Left lung (tissue), 10 donors: ENCODE measurements around the gene MIX23. TPM values are rescaled to one million over a fixed set of nuclear protein-coding genes. Genes with fewer than 3 reads are reported as not detected.

Experiments
- ATAC-seq: fragments of 200-7000 bp; cut with Tn5 transposase; one replicate; pipeline ENCODE4 v1.9.1; 2020; ENCODE audit warnings: moderate library complexity
- DNase-seq, 4 donors: peaks; one replicate each; pipeline ENCODE4 v3.0.0-alpha.2; 2013 to 2020
- H3K27ac ChIP-seq, 2 donors: fragments of 200-600 bp; sonication (generic) in 1 of 2; one replicate each; pipeline versions ENCODE4 v1.5.0 to v1.8.0; 2020 to 2021
- H3K27me3 ChIP-seq, 2 donors: fragments of 200-600 bp; sonication (generic) in 1 of 2; one replicate each; pipeline versions ENCODE4 v1.5.0 to v1.8.0; 2020 to 2021
- H3K36me3 ChIP-seq, 2 donors: fragments of 200-600 bp; sonication (generic) in 1 of 2; one replicate each; pipeline versions ENCODE4 v1.5.0 to v1.8.0; 2020 to 2021
- H3K4me1 ChIP-seq, 2 donors: fragments of 200-600 bp; one replicate each; pipeline ENCODE4 v1.8.0; 2021
- H3K4me3 ChIP-seq, 2 donors: fragments of 200-600 bp; sonication (generic) in 1 of 2; one replicate each; pipeline versions ENCODE4 v1.5.0 to v1.8.0; 2020 to 2021; ENCODE audit warnings: mild to moderate bottlenecking in 1 of 2
- H3K9me3 ChIP-seq, 2 donors: fragments of 200-600 bp; sonication (generic) in 1 of 2; one replicate each; pipeline versions ENCODE4 v1.5.0 to v1.8.0; 2020 to 2021
- intact Hi-C, 2 donors: fragments of 100-400 bp; cut with DNase I; formaldehyde crosslinking; loops; one replicate each; pipeline versions ENCODE4 v1.11.2 to v1.14.2; 2022
- polyA plus RNA-seq, 6 donors: library from polyadenylated mRNA; unstranded; fragments of 120-200 nt; gene quantifications; one replicate each; pipeline ENCODE4 v1.2.1, GENCODE V29; 2013; ENCODE audit not compliant: insufficient read length in 6 of 6
- total RNA-seq, 2 donors: library from RNA; stranded (reverse); fragmentation: NEBNext Ultra II Directional; extraction: Animal tissue kit (Norgen Biotek cat#: 25700); gene quantifications; one replicate each; pipeline ENCODE4 v1.2.1, GENCODE V29; 2021
- TF ChIP-seq, protein P1 (sequence below), 2 donors: fragments of 200-600 bp; sonication (generic) in 1 of 2; IDR thresholded peaks; one replicate each; pipeline versions ENCODE4 v1.5.0 to v1.8.0; 2021; ENCODE audit warnings: antibody characterized with exemption in 2 of 2
- donor health status: DM: no; HTN: yes; CAD: no.
- donor health status: DM: no; HTN: no; CAD: no.

MIX23 gene
- total and polyA plus RNA-seq, 8 donors, result 24.2 to 42.6 (median 38.5) TPM

GRCh38 chr3:122421101-122421500 lies 38.1 kb upstream of the MIX23 start:
- TF ChIP-seq, protein P1, sequence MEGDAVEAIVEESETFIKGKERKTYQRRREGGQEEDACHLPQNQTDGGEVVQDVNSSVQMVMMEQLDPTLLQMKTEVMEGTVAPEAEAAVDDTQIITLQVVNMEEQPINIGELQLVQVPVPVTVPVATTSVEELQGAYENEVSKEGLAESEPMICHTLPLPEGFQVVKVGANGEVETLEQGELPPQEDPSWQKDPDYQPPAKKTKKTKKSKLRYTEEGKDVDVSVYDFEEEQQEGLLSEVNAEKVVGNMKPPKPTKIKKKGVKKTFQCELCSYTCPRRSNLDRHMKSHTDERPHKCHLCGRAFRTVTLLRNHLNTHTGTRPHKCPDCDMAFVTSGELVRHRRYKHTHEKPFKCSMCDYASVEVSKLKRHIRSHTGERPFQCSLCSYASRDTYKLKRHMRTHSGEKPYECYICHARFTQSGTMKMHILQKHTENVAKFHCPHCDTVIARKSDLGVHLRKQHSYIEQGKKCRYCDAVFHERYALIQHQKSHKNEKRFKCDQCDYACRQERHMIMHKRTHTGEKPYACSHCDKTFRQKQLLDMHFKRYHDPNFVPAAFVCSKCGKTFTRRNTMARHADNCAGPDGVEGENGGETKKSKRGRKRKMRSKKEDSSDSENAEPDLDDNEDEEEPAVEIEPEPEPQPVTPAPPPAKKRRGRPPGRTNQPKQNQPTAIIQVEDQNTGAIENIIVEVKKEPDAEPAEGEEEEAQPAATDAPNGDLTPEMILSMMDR (IDR thresholded peaks at IDR 0.05), result no peak
- Histone ChIP-seq H3K4me3 (no peak overlapping the region), H3K36me3 (peaks cover 0 to 38% of the 10 kb centered on the region in 2 donors), H3K27me3 (no peaks in the 10 kb centered on the region), H3K9me3 (no peaks in the 10 kb centered on the region), H3K4me1 (peaks cover 8 to 10% of the 10 kb centered on the region in 2 donors), H3K27ac (no peak overlapping the region)
- DNase-seq (no peak), ATAC-seq (no peak)
- intact Hi-C loops, result no loop called here

DNA sequence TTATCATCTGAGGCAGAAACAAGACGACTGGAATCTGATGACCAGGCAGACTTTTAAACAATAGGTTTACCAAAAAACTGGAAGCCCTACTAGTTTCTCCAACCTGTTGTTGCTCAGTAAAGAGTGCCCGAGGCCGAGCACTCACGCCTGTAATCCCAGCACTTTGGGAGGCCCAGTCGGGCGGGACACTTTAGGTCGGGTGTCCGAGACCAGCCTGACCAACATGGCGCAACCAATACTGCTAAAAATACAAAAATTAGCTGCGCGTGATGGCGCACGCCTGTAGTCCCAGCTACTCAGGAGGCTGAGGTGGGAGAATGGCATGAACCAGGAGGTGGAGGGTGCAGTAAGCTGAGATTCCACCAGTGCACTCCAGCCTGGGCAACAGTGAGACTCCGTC lies 33.9 kb upstream of the MIX23 start:
- Histone ChIP-seq H3K9me3 (no peaks in the 10 kb centered on the region), H3K36me3 (peaks cover 0 to 7% of the 10 kb centered on the region in 2 donors), H3K27ac (peak overlapping the region; percentile 88 to 92), H3K4me1 (peaks cover 23 to 35% of the 10 kb centered on the region in 2 donors), H3K27me3 (no peaks in the 10 kb centered on the region), H3K4me3 (peak overlapping the region; percentile 69 to 75)
- intact Hi-C loops, result no loop called here
- TF ChIP-seq, protein P1 (IDR thresholded peaks at IDR 0.05), result no peak
- ATAC-seq (peak; percentile 2), DNase-seq (peak in 1 of 4 donors; percentile 8)

DNA sequence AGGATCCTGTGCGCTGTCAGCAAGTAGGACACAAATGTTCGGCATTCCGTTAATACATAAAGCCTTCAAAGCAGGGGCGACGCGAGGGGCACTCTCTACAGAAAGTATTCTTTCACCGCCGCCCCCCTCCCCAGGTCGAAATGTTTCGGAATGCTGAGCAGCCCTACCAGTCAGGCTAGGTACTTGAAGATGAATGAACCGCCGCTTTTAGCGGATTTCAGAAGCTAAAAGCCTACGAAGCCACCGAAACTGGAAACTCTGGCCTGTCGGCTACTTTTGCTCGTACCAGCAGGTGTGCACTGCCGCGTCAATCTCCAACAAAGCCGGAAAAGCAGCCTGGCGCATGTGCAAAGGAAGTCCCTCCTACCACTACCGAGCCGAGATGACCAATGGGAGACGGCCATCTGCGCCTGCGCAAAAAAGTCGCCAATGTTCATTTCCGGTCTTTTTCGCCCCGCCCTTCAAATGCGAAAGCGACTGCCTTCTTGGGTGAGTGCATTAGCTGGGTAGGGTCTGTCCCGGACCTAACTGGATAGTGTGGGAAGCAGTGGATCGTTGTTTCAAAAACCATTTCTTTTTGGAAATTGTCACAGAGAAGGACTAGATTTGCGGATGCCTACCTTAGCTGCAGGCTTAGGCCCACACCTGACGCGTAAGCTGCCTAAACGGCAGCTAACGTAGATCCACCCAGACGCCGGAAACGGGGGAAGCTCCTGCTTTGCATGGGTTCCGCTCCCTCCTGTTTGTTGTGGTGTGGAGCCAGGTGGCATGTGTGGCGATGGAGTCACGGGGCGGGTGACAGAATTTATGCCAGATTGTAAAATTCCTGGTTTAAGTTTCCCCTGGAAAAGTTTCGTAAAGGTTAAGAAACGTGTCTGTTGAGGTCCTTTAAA lies 33.0 kb upstream of the MIX23 start, which contains the start of gene WDR5B:
Gene WDR5B, minus strand, starts transcription at position 301 of the 893 bp plus-strand sequence. CDS start 534 bp downstream, outside the sequence.
- Histone ChIP-seq H3K4me3 (peak within 1 kb of the TSS; percentile 69 to 75), H3K4me1 (peaks cover 23 to 35% of the 10 kb centered on the region in 2 donors), H3K27me3 (no peaks in the 10 kb centered on the region), H3K36me3 (no peaks in the 10 kb centered on the region), H3K27ac (peak within 1 kb of the TSS; percentile 88 to 92), H3K9me3 (no peaks in the 10 kb centered on the region)
- peak; percentile 96 for ATAC-seq
- TF ChIP-seq, protein P1 (IDR thresholded peaks at IDR 0.05), result no peak
- intact Hi-C loops, result no loop called here
- DNase-seq, result peak; percentile 93 to 98 (median 98)

- DNase-seq (peak in 3 of 4 donors; percentile 19 to 72 (median 53)), ATAC-seq (peak; percentile 79)
- TF ChIP-seq, protein P1 (IDR thresholded peaks at IDR 0.05), result no peak
- Histone ChIP-seq H3K36me3 (peaks cover 0 to 6% of the 10 kb centered on the region in 2 donors), H3K4me3 (peak overlapping the region; percentile 69 to 75), H3K9me3 (no peaks in the 10 kb centered on the region), H3K4me1 (peaks cover 23 to 37% of the 10 kb centered on the region in 2 donors), H3K27ac (peak overlapping the region; percentile 88 to 92), H3K27me3 (no peaks in the 10 kb centered on the region)
- intact Hi-C loops, result no loop called here
Measured at GRCh38 chr3:122415104-122415744, 32.2 kb upstream of the MIX23 start.

DNA sequence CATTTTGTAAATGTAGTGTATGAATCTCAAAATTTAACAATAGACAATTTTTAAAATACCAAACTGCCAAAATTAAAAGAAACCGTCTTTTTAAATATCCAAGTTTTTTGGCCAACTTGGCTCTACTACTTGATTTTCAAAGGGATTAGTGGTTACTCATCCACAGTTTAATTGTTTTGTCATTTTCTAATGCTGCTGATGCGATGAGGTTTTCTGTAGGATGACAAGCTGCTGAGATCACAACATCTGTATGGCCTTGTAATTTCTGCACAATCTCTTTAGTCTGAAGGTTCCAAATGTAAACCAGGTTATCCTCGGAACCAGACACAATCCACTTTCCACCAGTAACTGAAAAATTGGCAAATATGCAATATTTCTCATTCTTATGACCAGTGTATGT lies 31.4 kb upstream of the MIX23 start:
- Histone ChIP-seq H3K27ac (no peak overlapping the region), H3K4me1 (peaks cover 23 to 42% of the 10 kb centered on the region in 2 donors), H3K36me3 (peaks cover 0 to 14% of the 10 kb centered on the region in 2 donors), H3K27me3 (no peaks in the 10 kb centered on the region), H3K4me3 (no peak overlapping the region), H3K9me3 (no peaks in the 10 kb centered on the region)
- ATAC-seq, result no peak
- intact Hi-C loops, result no loop called here
- TF ChIP-seq, protein P1 (IDR thresholded peaks at IDR 0.05), result no peak
- no peak for DNase-seq
